ENCODE results near the gene LRMDA.

LRMDA gene

GRCh38 chr10:75540981-75541380 lies 109.6 kb downstream of the LRMDA start:
- DNase-seq (ENCODE audit: low read depth in 2 of 2), result no peak

DNA sequence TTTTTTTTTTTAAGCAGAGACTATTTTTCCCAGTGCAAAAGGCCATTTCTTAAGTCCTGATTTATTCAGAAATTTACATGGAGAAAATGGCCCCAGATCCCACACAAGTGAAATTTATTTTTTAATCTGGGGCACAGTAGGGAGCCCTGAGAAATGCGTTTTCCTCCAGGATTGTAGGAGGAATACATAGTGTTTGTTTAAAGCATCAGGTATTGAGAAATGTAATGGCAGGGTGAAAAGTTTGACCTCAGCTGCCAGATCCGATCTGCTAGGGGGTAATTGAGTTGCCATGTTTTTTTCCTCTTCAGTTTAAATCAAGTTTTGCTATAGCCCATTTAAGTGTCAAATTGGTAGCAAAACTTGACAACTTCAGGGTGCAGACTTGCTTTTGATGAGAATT lies 110.0 kb downstream of the LRMDA start:
- no peak for DNase-seq (ENCODE audit: low read depth in 2 of 2)

GRCh38 chr10:75542084-75542483 lies 110.7 kb downstream of the LRMDA start:
- DNase-seq (ENCODE audit: low read depth in 2 of 2), result no peak

DNA sequence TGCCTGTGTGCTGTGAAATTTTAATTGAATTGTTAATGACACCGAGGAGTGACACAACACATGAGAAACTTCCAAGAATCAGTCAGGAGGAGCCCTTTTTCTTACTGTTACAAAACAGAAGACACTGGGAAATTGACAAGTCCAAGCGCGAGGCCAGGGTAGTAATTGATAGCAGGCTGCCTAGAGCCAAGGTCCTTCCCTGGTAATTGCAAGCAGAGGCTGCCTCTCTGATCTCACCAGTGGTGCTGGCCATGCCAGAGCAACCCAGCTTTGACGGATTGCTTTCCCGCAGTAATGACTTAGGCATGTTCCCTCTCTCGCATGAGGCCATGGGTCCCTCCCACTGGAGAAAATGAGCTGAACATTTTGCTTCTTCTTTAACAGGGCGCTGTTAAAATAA lies 111.5 kb downstream of the LRMDA start:
- no peak for DNase-seq (ENCODE audit: low read depth in 2 of 2)

DNA sequence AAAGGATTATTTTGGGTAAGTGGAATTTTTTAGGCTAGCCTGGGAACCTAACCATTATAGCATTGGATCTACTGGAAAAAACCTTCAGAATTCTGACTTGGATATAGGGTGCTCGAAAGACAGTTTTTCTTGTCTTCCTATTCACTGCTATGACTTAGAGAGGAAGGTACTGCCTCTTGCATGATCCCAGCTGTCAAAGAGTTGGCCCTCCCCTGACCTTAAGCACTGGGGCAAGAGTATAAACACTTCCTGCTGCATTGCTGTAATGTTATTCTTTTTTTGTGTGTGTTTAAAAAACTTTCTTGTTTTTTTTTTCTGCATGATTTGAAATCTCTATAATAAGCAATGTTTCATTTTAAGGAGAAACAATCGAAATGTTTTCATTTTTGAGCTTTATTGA lies 113.0 kb downstream of the LRMDA start:
- no peak for DNase-seq (ENCODE audit: low read depth in 2 of 2)

DNA sequence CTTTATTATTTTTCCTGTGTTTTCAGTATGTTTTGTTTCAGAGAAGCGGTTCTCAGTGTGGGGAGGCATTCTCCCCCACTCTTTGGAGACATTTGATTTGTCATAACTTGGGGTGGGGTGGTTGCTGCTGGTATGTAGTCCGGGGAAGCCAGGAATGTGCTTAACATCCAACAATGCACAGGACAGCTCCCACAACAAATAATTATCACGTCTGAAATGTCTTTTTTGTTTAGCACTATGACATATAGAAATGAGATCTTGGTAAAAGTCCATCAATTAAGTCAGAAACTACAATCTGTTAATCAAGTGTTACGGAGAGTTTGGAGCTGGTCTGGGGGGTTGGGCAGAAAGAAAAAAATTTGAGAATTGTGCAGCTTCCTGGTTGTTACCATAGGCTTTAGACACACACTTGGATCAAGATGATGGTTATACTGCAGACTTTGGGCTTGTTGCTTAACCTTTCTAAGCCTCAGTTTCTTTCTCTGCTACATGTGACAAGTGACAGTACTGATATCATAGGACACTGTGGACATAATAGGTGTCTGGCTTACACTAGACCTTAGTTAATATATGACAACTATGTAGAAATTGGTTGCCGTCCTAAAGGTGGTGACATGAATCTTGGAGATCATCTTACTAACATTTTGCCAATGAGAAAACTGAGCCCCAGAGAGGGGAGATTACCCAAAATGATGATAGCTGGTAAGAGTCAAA lies 113.7 kb downstream of the LRMDA start:
- no peak for DNase-seq (ENCODE audit: low read depth in 2 of 2)

DNA sequence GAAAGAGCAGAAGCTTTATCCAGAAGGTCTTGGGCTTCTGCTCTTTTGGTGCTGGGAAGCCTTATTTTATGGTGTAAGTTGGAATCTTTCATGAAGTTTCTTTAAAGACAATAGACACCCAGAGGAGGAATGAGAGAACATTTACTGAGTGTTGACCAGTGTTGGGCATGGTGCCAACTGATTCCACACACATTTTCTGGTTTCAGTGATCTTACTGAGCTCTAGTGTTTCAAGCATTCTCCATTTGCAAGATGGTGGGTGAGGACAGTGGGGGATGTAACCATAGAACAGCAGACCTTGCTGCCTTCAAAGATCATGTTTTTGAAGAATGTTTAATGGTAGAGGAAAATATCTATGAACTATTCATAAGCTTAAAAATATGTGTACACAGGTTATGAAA lies 114.6 kb downstream of the LRMDA start:
- no peak for DNase-seq (ENCODE audit: low read depth in 2 of 2)

DNA sequence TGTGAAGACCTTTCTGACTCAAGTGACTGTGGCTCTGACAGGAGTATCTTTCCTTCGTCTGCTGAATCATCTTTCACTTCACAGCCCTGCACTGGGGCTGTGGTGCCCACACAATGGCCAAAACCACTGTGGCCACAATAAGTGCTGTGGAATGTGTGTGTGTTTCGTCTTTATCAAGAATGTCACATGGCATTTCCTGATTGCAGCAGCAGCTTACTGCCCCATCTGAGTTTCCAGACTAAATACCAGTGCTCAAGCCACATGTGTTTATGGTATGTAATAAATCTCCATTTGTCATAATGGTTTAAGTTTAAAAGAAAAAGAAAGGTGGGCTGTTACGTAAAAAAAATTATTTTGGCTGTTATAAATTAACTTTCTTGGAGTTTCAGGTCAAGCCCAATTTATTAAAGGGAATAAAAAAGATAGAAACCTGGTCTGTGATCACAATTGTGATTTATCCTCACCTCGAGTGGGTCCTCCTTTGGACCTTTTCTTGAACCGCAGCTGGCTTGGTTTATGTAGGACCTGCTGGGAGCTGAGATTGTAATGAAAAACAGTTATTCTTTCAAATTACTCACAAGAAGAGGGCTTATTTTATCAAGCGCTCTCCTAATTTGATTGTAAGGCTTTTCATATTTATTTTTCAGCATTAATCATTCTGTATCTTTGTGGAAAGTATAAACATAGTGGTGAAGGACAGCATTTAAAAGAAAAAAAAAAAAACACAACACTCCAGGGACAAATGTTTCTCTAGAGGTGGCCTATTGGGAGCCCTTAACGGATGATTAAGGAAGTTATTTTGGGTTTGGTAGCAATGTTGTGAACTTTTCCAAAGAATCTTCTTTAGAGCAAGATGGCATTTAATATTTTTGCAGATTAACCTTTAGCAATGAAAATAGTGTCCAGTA lies 116.2 kb downstream of the LRMDA start:
- no peak for DNase-seq (ENCODE audit: low read depth in 2 of 2)

DNA sequence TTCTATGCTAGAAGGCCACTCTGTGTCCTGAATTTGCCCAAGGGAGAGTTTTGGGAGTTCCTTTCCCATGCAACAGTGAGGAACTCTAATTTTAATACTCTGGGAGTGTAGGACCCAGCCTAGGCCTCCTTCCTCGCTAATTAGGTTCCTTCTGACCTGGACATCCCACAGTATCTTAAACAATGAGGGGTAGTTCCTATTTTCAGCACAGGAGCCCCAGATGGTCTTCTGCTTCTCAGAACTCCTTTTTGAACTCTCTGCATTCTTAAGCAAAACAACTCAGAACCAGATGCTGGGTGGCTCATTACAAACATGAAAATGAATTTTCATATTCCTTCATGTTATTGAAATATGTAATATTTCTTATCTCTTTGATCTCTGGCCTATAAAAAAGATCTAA lies 116.9 kb downstream of the LRMDA start:
- DNase-seq (ENCODE audit: low read depth in 2 of 2), result no peak

GRCh38 chr10:75550191-75550590 lies 118.8 kb downstream of the LRMDA start:
- DNase-seq (ENCODE audit: low read depth in 2 of 2), result no peak

DNA sequence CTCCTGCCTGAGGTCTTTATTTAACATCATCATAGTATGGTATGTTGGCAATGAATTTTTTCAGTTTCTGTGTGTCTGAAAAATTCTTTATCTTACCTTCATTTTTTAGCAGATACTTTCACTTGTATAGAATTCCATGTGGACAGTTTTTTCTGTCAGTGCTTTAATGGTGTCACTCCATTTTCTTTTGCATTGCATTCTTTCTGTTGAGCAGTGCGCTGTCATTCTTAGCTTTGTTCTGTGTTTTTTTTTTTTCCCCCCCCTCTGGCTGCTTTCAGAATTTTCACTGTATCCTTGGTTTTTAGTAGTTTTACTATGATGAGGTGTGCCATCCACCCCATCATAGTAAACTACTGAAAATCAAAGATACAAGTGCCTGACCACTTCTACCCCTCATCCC lies 120.7 kb downstream of the LRMDA start:
- DNase-seq (ENCODE audit: low read depth in 2 of 2), result no peak

DNA sequence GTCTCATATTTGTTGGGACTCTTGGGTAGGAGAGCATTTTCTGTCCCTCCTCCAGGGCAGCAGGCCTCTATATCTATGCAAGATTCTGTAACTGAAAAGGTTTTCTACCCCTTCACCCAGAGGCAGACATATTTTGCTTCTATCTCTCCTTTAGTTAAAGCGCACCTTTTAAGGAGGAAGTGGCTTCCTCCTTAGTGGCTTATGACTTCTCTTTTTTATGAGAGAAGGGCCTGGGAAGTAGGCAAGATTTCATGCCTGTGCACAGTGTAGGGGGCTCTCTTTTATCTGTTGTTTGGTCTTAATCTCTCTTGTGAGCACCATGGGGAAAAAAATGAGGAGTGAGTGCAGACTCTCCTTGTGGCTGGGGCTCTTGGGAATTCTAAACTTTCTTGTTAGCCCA lies 122.1 kb downstream of the LRMDA start:
- no peak for DNase-seq (ENCODE audit: low read depth in 2 of 2)

GRCh38 chr10:75555323-75555722 lies 123.9 kb downstream of the LRMDA start:
- DNase-seq (ENCODE audit: low read depth in 2 of 2), result no peak

DNA sequence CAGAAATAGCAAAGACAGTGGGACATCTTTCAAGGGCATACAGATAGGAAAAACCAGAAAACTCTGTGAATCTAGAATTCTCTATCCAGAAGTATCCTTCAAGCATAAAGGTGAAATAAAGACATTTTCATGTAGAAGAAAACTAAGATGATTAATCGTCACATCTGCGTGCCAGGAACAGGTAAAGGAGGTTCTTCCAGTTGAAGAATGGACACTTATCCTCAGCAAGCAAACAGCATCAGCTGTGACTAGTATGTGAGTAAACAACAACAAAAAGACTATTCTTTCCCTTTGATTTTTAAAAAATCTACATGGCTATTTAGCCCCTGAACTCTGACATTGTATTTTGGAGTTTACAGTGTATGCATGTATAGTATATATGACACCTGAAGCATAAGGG lies 124.9 kb downstream of the LRMDA start:
- no peak for DNase-seq (ENCODE audit: low read depth in 2 of 2)

DNA sequence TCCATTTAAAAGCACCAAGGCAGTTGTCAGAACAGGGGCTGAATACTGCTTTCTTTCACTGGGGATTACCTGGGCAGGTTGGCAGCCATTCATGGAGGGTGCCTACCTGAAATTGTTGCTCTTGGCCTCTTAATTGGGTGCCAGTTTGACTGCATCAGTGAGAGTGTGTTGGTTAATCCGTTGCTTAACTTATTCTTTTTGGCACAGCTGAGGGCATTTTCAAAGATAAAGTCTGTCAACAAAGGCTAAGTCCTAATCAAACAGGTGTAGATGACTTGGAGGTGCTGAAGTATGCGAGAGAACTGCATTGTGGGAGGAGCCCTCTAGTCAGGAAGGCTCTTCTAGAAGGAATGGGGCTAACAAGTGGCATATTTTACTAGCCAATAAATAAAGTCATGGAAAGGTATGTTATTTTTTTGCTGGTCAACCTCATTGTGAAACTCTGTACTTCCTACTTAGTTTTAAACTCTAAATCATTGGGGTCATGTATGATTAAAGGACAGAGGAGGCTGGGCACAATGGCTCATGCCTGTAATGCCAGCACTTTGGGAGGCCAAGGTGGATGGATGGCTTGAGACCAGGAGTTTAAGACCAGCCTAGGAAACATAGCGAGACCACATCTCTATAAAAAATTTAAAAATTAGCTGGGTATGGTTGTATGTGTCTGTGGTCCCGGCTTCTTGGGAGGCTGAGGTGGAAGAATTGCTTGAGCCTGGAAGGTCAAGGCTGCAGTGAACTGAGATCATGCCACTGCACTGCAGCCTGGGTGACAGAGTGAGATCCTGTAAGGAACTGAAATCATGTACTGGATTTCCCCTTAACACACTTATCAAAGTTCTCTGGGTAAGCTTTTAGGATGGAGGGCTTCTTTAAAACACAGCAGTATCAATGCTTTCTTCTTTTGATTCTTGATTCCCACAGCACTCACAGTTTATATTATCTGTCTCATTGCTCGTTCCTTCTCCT lies 134.1 kb downstream of the LRMDA start:
- DNase-seq (ENCODE audit: low read depth in 2 of 2), result no peak

- DNase-seq (ENCODE audit: low read depth in 2 of 2), result no peak
These were observed 137.2 kb downstream of the LRMDA start for GRCh38 chr10:75568450-75569130.

DNA sequence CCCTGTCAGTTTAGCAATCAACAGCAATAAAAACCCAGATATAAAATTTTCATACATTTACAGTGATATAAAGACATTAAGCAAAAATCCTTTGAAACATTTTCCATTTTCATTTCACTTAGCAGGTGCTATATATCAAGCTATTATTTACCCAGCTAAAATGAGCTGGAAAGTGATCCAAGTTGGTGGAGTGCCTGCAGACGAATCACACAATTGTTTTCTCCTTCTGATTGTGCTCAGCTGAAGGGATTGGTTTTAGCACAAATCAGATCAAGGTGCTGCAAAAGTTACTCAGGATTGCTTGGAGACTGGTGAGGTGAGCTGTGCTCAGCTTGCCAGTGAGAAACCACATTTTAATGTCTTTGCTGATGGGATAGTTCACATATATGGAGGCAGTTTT lies 138.1 kb downstream of the LRMDA start:
- no peak for DNase-seq (ENCODE audit: low read depth in 2 of 2)

- DNase-seq (ENCODE audit: low read depth in 2 of 2), result no peak
These were observed 141.1 kb downstream of the LRMDA start for GRCh38 chr10:75572478-75572877.

DNA sequence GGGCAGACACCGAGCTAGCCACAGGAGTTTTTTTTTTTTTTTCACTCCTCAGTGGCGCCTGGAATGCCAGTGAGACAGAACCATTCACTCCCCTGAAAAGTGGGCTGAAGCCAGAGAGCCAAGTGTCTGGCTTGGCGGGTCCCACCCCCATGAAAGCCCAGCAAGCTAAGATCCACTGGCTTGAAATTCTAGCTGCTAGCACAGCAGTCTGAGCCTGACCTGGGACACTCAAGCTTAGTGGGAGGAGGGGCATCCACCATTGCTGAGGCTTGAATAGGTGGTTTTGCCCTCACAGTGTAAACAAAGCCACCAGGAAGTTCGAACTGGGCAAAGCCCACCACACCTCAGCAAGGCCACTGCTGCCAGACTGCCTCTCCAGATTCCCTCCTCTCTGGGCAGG lies 144.5 kb downstream of the LRMDA start:
- DNase-seq (ENCODE audit: low read depth in 2 of 2), result no peak

GRCh38 chr10:75582102-75582501 lies 150.7 kb downstream of the LRMDA start:
- DNase-seq (ENCODE audit: low read depth in 2 of 2), result no peak

- no peak for DNase-seq (ENCODE audit: low read depth in 2 of 2)
These were observed 153.9 kb downstream of the LRMDA start for GRCh38 chr10:75585294-75585693.
